Left cardiac atrium (tissue), 2 donors: Measurements from ENCODE around the gene VIPR1. TPM values are rescaled to one million over a fixed set of nuclear protein-coding genes. Genes with fewer than 3 reads are reported as not detected.

Experiments used
- total RNA-seq, 2 donors: library from RNA; stranded (reverse); fragmentation: NEBNext Ultra II Directional; extraction: Animal tissue kit (Norgen Biotek cat#: 25700); gene quantifications; one replicate each; pipeline ENCODE4 v1.2.1, GENCODE V29; 2021
- donor health status: DM: no; HTN: yes; CAD: no; lungs with severe emphysema.
- donor health status: DM: yes; HTN: yes; CAD: no.

Gene VIPR1
- total RNA-seq, 2 donors from 2014 or later = 4.9 to 5.9 TPM

Other genes with a start within 250 kb of the VIPR1 start
- gene CCK, start 236.5 kb upstream of the VIPR1 start, total RNA-seq = not detected
- gene LYZL4, start 92.0 kb upstream of the VIPR1 start, total RNA-seq = not detected
- gene SEC22C, start 79.3 kb downstream of the VIPR1 start, total RNA-seq = 10 to 100 TPM; 24.4 to 29.8 TPM
- 10 to 100 TPM; 13.4 to 14.1 TPM for gene SS18L2, start 88.2 kb downstream of the VIPR1 start, total RNA-seq
- gene NKTR, start 98.0 kb downstream of the VIPR1 start, total RNA-seq = 10 to 100 TPM; 26.5 to 35.9 TPM
- gene ZBTB47, start 151.1 kb downstream of the VIPR1 start, total RNA-seq = 100 to 1,000 TPM in 1 of 2 donors, 10 to 100 TPM in 1; 68.5 to 108 TPM
- under 1 TPM in 1 of 2 donors, not detected in 1; 0.86 TPM for gene KLHL40, start 182.9 kb downstream of the VIPR1 start, total RNA-seq
- gene HHATL, start 200.2 kb downstream of the VIPR1 start, total RNA-seq = 100 to 1,000 TPM; 431 to 706 TPM